MM.1S (cell line): ENCODE data around the gene TNRC6A.

Source experiments
- DNase-seq: peaks from one replicate; pipeline ENCODE4 v3.0.0-alpha.2; 2015
- H2AFZ ChIP-seq: fragments of 300-600 bp; sonication (generic); 2 replicates; pipeline ENCODE4 v1.6.0; 2016; ENCODE audit warnings: antibody characterized with exemption, low read length
- H3F3A ChIP-seq: fragments of 300-600 bp; sonication (generic); 2 replicates; pipeline ENCODE4 v1.6.1; 2016; ENCODE audit warnings: mild to moderate bottlenecking, antibody characterized with exemption, low read length, moderate library complexity, mixed read lengths; ENCODE audit not compliant: insufficient read depth
- H3K27ac ChIP-seq: fragments of 300-600 bp; sonication (generic); 2 replicates; pipeline ENCODE4 v1.5.1; 2016; ENCODE audit warnings: mild to moderate bottlenecking, low read length
- H3K27me3 ChIP-seq: fragments of 300-600 bp; sonication (generic); replicated peaks from 2 replicates; pipeline ENCODE4 v1.6.0; 2016; ENCODE audit warnings: low read length; ENCODE audit not compliant: insufficient read depth
- H3K36me3 ChIP-seq: fragments of 300-600 bp; sonication (generic); replicated peaks from 2 replicates; pipeline ENCODE4 v1.6.1; 2016; ENCODE audit warnings: mild to moderate bottlenecking, low read length, mixed read lengths; ENCODE audit not compliant: insufficient read depth
- H3K4me1 ChIP-seq: fragments of 300-600 bp; sonication (generic); 2 replicates; pipeline ENCODE4 v1.6.1; 2016; ENCODE audit warnings: low read length, mixed read lengths
- H3K4me2 ChIP-seq: fragments of 300-600 bp; sonication (generic); 2 replicates; pipeline ENCODE4 v1.6.0; 2016; ENCODE audit warnings: low read depth, low read length
- H3K4me3 ChIP-seq: fragments of 300-600 bp; sonication (generic); 2 replicates; pipeline ENCODE4 v1.5.1; 2016; ENCODE audit warnings: low read length, mixed read lengths
- H3K79me2 ChIP-seq: fragments of 300-600 bp; sonication (generic); 2 replicates; pipeline ENCODE4 v1.6.1; 2016; ENCODE audit warnings: mixed run types, low read length, mixed read lengths
- H3K9ac ChIP-seq: fragments of 300-600 bp; sonication (generic); 2 replicates; pipeline ENCODE4 v1.6.1; 2016; ENCODE audit warnings: low read length, mixed read lengths
- H3K9me2 ChIP-seq: fragments of 300-600 bp; sonication (generic); replicated peaks from 2 replicates; pipeline ENCODE4 v1.6.1; 2016; ENCODE audit warnings: mild to moderate bottlenecking, low read length, mixed read lengths; ENCODE audit not compliant: insufficient read depth
- H3K9me3 ChIP-seq: fragments of 300-600 bp; sonication (generic); replicated peaks from 2 replicates; pipeline ENCODE4 v1.6.1; 2016; ENCODE audit warnings: mild to moderate bottlenecking, low read length, mixed read lengths; ENCODE audit not compliant: insufficient read depth
- H4K20me1 ChIP-seq: fragments of 300-600 bp; sonication (generic); 2 replicates; pipeline ENCODE4 v1.6.1; 2016; ENCODE audit warnings: mild to moderate bottlenecking, low read length, moderate library complexity, mixed read lengths; ENCODE audit not compliant: insufficient read depth
- CTCF ChIP-seq: fragments of 300-600 bp; sonication (generic); IDR thresholded peaks from 2 replicates; pipeline ENCODE4 v1.5.1; 2016; ENCODE audit warnings: antibody characterized with exemption, low read length, mixed read lengths
- EZH2 ChIP-seq: fragments of 300-600 bp; sonication (generic); optimal IDR thresholded peaks from 2 replicates; pipeline ENCODE3; 2017; ENCODE audit warnings: low read depth, mild to moderate bottlenecking, antibody characterized with exemption, low read length, mixed read lengths
- EZH2phosphoT487 ChIP-seq: fragments of 300-600 bp; sonication (generic); IDR thresholded peaks from 2 replicates; pipeline ENCODE4 v1.6.1; 2018; ENCODE audit warnings: antibody characterized with exemption, low read length

Gene TNRC6A

GRCh38 chr16:24849641-24850040, 120.2 kb downstream of the TNRC6A start:
- Histone ChIP-seq H2AFZ (no peak overlapping the region), H3K27me3 (no peaks in the 10 kb centered on the region), H3K9ac (no peak overlapping the region), H3K36me3 (no peaks in the 10 kb centered on the region), H3K27ac (no peak overlapping the region), H3K4me3 (no peak overlapping the region), H3K79me2 (no peaks in the 10 kb centered on the region), H3K4me1 (no peaks in the 10 kb centered on the region), H3K4me2 (no peak overlapping the region), H4K20me1 (no peaks in the 10 kb centered on the region), H3F3A (no peaks in the 10 kb centered on the region), H3K9me3 (no peaks in the 10 kb centered on the region), H3K9me2 (no peaks in the 10 kb centered on the region)
- DNase-seq = no peak
- TF ChIP-seq CTCF (no peak), EZH2phosphoT487 (no peak), EZH2 (no peak)

GRCh38 chr16:24850289-24850938, 121.0 kb downstream of the TNRC6A start:
- Histone ChIP-seq H4K20me1 (no peaks in the 10 kb centered on the region), H3K9ac (no peak overlapping the region), H3F3A (no peaks in the 10 kb centered on the region), H3K36me3 (no peaks in the 10 kb centered on the region), H3K79me2 (no peaks in the 10 kb centered on the region), H3K9me3 (no peaks in the 10 kb centered on the region), H3K4me3 (no peak overlapping the region), H3K27ac (no peak overlapping the region), H3K4me1 (no peaks in the 10 kb centered on the region), H3K27me3 (no peaks in the 10 kb centered on the region), H3K9me2 (no peaks in the 10 kb centered on the region), H3K4me2 (no peak overlapping the region), H2AFZ (no peak overlapping the region)
- no peak for DNase-seq
- TF ChIP-seq EZH2phosphoT487 (no peak), CTCF (no peak), EZH2 (no peak)

- TF ChIP-seq CTCF = no peak
- no peak for TF ChIP-seq EZH2phosphoT487
- no peak for TF ChIP-seq EZH2
- Histone ChIP-seq H3K27ac (no peak overlapping the region), H3K79me2 (no peaks in the 10 kb centered on the region), H3K4me2 (no peak overlapping the region), H3K4me3 (no peak overlapping the region), H3K36me3 (no peaks in the 10 kb centered on the region), H2AFZ (no peak overlapping the region), H3K9me3 (no peaks in the 10 kb centered on the region), H3K4me1 (no peaks in the 10 kb centered on the region), H3K9ac (no peak overlapping the region), H3K9me2 (no peaks in the 10 kb centered on the region), H3F3A (no peaks in the 10 kb centered on the region), H4K20me1 (no peaks in the 10 kb centered on the region), H3K27me3 (no peaks in the 10 kb centered on the region)
- no peak for DNase-seq
Measured at GRCh38 chr16:24851700-24852099, 122.2 kb downstream of the TNRC6A start.
